ENCODE measurements around the gene MAP2K3.

MAP2K3 gene

DNA sequence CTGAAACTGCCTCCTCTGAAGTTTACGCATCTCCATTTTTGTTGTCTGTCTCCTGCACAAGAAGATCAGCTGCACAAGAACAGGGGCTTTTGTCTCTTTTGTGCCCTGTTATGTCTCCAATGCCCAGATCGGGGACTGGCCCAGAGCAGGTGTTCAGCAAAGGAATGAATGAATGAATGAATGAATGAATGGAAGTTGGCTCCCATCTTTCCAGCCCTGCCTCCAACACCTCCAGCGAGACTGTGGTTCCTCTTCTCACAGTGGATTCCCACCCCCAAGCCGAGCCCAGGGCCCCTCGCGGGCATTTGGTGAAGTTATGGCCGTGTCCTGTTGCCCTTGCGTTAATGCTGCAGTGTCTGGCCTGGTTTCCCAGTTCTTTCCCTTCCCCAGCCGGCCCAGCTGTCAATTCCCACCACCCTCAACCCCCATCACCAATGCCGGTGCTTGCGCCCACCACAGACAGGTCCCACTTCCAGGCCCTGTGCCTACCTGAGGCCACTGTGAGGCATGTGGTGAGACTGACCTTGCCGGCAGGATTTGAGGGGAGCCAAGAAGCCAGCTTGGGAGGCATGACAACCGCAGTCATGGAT lies 70.4 kb downstream of the MAP2K3 start:
- no peak for DNase-seq

DNA sequence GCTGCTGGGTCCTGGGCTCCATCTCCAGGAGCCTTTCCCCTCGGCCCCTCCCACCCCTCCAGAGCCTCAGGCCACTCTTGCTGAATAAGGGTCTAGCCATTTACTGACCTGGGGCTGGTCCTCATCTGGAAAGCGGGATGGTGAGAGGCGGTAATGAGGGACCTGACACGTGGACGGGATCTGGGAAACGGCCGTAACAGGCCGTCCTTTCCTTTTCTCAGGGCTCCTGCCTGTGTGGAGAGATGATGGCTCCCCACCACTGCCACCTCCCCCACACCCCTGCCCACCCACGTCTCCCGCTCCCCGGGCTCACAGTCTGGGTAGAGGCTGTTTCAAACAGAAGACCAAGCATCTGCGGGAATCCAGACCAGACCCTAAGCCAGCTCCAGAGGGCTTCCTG lies 71.1 kb downstream of the MAP2K3 start:
- DNase-seq: no peak

DNA sequence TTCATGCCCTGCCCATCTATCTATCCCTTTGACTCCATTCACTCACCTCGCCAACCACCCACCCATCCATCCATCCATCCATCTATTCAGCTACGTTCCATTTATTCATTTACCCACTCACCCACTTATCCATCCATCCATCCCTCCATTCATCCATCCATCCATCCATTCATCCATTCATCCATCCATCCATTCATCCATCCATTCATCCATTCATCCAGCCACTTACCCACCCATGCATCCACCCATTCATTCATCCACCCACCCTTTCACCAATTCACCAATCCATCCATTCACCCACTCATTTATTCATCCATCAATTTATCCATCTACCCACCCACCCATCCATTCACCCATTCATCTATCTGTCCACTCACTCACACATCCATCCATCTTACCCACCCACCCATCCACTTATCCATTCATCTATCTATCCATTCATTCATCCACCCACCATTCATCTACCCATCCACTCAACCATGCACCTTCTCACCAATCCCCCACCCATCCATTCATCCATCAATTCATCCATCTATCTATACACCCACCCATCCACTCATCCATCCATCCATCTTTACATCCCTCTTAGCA lies 72.1 kb downstream of the MAP2K3 start:
- DNase-seq: no peak

DNA sequence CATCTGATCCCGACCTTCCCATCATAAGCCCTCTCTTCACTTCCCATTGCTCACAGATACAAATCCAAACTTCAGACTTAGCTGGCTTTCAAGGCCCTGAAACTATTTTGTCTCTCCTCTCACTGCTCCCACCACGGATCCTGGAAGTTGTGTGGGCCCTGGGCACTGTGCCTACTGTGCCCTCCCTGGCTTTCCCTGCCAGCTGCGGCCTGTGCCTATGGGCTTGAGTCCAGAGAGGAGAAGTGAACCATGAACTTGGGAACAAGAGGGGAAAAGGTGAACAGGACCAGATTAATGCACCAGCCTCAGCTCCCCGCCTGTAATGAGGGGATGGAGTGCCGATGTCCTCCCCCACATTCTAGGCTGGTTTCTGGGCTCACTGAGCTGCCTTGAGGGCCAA lies 72.8 kb downstream of the MAP2K3 start:
- DNase-seq: no peak

DNA sequence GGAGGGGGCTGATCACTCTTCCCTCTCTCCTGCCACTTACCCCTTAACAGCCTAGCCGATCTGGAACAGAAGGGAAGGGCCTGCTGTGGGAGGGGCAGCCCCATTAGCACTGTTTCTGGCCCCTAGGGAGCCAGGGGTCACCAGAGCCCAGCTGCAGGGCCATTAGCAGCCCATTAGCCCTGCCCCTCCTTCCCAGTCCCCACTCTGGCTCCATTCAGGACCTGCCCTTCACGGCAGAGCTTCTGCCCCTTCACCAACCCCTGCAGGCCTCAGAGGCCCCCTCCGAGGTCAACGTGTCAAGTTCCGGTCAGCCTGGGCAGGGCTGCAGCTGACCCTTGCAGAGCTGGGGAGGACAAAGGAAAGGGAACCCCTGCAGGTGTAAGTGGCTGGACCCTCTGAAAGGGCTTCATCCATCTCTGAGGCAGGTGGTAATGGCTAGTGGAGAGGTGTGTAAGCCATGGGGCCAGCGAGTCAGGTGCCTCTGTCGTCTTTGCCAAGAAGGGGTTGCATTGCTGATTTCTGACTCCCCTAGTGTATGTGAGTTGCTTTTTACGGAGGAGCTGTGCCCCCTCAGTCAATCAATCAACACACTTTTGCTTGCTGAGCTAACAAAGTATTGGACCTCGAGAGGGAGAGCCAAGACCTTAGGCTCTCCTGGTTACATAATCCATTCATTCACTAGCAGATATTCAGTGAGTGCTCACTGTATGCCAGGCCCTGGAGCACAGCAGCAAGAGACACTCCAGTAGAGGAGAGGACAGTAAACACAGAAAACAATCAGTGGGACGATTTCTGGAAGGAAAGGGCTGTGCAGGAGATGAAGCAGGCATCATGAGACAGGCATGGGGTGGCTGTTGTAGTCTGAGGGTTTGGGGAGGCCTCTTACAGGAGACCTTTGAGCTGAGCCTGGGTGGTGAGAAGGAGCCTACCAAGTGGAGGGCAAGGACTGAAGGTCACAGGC lies 73.5 kb downstream of the MAP2K3 start:
- DNase-seq: no peak

DNA sequence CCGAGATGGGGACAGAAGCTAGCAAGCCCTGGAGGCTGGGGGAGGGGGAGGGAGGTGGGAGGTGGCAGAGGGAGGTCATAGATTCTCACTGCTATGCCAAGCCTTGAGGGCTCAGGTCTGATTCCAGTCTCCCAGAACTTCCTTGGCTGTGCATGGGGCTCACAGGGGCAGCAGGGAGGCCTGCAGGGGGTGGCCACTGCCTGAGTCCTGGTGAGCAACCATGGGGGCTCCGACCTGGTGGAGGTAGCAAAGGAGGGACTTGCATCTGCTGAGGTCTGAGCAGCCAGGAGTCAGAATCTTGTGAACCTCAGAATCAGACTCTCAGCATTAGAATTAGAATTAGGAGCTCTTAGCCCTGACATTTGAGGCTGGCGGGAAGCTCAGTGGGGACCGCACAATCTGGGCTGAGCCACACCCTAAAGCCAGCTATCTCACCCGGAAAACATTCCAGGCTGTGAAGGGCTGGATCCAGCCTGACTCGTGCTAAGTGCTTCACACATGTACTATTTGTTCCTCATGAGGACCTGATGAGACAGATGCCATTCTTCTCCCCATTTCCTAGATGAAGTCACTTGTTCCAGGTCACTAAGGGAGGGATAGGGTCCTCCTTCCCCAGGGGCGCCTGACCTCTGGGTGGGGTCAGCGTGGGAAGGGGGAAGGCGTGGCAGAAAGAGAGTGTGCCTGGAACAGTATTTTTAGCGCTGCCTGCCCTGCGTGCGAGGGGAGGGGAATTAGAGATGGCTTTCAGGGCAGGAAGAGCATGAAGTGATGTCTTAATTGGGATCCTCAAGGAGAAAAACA lies 74.4 kb downstream of the MAP2K3 start:
- no peak for DNase-seq

DNA sequence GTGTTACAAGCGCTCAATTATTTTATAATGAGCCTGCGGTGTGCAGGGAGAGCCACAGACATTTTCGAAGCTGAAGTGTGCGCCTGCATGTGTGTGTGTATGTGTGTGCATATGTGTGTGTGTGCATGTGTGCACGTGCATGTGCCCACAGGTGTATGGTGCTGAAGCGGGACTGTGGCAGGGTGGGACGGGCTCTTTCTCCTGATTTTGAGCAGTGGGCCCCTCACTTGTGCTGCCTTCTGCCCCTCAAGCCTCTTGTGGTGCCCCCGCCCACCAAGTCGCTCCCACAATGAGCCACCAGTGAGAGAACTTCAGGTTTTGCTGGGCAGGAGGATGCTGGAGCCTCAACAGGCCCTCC lies 75.0 kb downstream of the MAP2K3 start:
- DNase-seq: no peak

DNA sequence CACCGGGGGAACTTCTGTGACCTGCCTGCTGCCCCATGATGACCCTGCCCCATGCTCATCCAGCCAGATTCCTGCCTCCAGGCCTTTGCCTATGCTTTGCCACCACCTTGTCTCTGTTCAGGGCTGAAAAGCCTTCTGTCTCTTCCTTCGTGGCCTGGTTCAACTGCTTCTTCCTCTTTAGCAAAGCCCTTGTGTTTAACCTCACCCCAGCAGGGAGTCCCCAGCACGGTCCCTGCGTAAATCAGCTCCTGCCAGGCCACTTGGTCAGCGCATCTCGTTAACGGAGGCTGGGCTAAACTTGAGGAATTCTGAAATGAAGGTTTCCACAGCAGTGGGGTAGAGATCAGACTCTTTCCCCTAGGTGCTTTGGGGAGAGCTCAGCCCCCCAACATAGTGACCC lies 75.5 kb downstream of the MAP2K3 start:
- DNase-seq: no peak

DNA sequence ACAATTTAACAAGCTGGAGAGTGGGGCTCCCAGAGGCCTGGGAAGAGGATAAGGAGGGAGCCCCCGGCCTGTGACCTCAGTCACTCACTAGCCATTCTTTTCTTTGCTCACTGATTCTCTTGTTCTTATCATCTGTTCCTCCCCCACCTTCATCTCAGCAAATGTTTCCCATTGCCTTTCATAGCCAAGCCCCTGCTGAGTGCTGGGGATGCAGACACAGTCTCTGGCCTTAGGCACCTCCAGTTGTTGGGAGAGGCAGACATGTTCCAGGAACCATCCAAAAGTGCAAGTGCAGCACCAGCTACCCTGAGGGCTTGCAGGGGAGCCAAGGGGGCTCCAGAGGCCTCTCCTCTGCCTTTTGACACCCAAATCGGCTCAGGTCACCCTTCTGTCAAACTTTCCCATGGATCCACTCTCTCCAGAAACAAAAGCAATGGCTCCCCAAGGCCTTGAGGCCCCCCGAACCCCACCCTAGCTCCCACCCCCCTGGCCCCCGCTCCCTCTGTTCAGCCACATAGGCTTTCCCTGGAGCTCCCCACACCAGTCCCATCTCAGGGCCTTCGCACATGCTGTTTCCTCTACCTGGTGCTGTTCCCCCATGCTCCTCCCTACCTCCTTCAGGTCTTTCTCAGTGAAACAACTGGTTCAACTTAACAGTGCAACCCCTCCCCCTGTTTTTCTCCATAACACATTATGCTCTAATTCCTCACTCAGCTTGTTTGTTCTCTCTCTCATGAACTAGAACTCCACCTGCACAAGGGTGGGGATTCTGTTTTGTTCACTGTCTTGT lies 76.7 kb downstream of the MAP2K3 start:
- no peak for DNase-seq

DNA sequence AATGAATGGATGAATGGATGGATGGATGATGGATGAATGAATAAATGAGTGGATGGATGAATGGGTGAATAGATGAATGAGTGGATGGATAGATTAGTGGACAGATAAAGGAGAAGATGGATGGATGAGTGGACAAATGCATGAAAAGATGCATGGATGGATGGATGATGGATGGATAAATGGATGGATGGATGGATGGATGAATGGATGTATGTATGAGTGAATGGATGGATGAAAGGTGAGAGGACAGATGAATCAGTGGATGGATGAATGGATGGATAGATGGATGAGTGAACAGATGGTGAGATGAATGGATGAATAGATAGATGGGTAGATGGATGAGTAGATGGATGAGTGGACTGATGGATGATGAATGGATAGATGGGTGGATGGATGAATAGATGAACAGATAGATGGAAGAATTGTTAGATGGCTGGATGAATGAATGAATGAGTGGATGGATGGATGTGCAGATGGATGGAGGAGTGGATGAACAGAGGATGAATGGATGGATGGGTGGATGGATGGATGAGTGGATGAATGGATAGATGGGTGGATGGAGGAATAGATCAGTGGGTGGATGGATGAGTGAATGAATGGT lies 77.9 kb downstream of the MAP2K3 start:
- no peak for DNase-seq

DNA sequence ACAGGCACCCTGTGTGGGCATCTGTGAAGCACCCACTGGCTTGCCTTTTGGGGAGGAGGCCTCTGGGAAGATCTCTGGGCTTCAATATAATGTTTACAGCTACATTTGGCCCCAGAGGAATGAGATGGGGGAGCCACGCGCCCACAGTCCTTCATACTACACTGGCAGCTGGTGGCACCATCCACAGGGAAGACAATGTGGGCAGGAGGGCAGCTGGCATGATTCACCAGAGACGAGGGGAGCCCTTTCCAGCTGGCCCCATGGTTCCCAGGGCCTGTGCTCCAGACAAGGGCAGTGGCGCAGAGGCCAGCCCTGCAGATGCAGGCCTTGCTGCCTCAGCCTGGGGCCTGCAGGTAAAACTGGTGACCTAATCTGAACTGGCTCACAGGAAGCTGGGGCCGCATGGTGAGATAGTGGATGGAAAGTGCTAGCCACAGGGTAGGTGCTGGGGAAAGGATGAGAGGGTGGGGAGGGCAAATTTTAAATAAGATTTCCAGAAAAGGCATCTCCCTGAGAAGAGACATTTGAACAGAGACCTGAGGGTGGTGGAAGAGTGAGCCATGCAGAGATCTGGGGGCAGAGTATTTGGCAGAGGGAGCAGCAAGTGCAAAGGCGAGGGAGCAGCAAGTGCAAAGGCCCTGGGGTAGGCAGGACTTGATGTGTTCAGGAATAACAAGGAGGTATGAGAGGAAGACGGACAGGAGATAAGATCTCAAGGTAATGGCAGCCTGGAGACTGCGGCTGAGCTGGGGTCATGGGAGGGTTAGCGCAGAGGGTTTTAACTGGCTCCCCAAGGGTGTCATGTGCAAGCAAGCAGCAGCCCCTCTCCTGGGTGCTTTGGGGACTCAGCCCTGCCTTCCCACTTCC lies 79.5 kb downstream of the MAP2K3 start:
- DNase-seq: no peak

Measured in NCI-H1105 treated with DMSO at 0.1 percent for 48 hours (cell line).